AG04449 (cell line): ENCODE data around the gene FBXL16.
A peak's percentile ranks its signal among the peaks of the same experiment; 100 is the strongest.
"Not testable (repeated sequence)": the region's sequence is repeated elsewhere in the genome, so short reads cannot be mapped to it uniquely, and the experiment has no call there.

Source experiments
- CTCF ChIA-PET: fragments of 350-600 bp; formaldehyde crosslinking; extraction: SDS; loops from one replicate; lab custom pipeline; 2021; ENCODE audit warnings: antibody characterized with exemption; lab: Yijun Ruan, JAX
- POLR2A ChIA-PET: fragments of 400-600, 350-600 bp; formaldehyde crosslinking; extraction: SDS; loops from one replicate; lab custom pipeline; 2020; ENCODE audit warnings: antibody characterized with exemption, inconsistent platforms; lab: Yijun Ruan, JAX
- DNase-seq: peaks from one replicate; pipeline ENCODE4 v3.0.0-alpha.2; 2010; ENCODE audit warnings: low read depth, low spot score
- H3K4me3 ChIP-seq: 2 replicates; pipeline ENCODE4 v1.5.1; 2011; ENCODE audit warnings: low read depth, mild to moderate bottlenecking, control low read depth, low read length
- TF ChIP-seq, protein P1 (sequence below): IDR thresholded peaks from one replicate; pipeline ENCODE4 v1.5.1; 2011; ENCODE audit warnings: mild to moderate bottlenecking, moderate library complexity, low read length, control low read depth, inconsistent platforms; ENCODE audit not compliant: insufficient read depth; ENCODE audit errors: missing control alignments

FBXL16 gene

DNA sequence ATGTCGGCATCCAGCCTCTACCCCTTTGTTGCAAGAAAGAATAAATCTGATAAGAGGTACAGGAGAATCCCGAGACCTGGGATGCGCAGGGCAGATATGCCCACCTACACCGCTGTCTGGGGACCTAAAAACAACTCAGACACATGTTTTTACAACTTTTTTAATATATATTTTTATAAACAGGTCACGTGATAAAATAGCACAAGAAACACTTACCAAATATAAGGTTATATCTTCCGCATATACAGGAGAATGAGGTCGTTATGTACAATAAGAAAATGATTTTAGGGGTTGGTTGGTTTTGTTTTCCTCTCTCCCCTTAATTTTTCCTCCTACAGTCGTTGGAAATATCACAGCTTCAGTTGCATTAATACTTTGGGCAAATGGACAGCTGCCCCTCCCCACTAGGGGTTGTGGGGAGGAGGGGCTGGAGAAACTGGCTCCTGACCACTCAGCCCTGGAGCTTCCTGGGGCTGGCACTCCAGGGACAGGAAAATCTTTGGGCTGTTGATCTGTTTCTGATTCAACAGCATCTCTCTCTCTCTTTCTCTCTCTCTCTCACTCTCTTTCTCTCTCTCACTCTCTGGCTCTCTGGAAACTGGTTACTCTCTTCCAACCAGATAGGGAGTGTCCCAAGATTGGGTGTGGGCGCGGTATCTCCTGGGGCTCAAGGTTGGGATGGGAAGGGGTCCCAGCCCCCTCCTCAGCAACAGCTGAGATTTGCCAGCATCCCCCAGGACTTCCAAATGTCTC lies 13.1 kb downstream of the FBXL16 start:
- TF ChIP-seq, protein P1, sequence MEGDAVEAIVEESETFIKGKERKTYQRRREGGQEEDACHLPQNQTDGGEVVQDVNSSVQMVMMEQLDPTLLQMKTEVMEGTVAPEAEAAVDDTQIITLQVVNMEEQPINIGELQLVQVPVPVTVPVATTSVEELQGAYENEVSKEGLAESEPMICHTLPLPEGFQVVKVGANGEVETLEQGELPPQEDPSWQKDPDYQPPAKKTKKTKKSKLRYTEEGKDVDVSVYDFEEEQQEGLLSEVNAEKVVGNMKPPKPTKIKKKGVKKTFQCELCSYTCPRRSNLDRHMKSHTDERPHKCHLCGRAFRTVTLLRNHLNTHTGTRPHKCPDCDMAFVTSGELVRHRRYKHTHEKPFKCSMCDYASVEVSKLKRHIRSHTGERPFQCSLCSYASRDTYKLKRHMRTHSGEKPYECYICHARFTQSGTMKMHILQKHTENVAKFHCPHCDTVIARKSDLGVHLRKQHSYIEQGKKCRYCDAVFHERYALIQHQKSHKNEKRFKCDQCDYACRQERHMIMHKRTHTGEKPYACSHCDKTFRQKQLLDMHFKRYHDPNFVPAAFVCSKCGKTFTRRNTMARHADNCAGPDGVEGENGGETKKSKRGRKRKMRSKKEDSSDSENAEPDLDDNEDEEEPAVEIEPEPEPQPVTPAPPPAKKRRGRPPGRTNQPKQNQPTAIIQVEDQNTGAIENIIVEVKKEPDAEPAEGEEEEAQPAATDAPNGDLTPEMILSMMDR, result no peak
- POLR2A ChIA-PET, result interaction anchor here (0.7 to 1.1 kb wide), 2 partner anchors 12 to 1057 kb away, joined by 3 read pairs; no protein-coding TSS in a partner anchor
- no peak overlapping the region for H3K4me3 ChIP-seq
- CTCF ChIA-PET, result interaction anchor here (1.3 kb wide), 1 partner anchor 9 kb away, joined by 4 read pairs; no protein-coding TSS in a partner anchor
- no peak for DNase-seq

DNA sequence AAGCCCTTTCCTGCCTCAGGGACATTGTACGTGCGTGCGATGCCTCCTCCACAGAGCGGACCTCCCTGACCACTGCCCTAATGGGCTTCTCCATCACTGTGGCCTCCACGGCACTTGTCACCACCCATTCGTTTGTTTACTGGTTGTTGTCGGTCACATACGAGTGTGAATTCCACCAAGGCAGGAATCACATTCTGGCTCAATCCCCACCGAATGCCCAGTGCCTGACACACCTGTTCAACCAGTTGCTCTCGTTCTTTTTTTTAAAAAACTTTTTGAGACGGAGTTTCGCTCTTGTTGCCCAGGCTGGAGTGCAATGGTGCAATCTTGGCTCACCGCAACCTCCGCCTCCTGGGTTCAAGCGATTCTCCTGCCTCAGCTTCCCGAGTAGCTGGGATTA lies 14.4 kb downstream of the FBXL16 start:
- POLR2A ChIA-PET, DNase-seq, H3K4me3 ChIP-seq, CTCF ChIA-PET: not testable (repeated sequence)

DNA sequence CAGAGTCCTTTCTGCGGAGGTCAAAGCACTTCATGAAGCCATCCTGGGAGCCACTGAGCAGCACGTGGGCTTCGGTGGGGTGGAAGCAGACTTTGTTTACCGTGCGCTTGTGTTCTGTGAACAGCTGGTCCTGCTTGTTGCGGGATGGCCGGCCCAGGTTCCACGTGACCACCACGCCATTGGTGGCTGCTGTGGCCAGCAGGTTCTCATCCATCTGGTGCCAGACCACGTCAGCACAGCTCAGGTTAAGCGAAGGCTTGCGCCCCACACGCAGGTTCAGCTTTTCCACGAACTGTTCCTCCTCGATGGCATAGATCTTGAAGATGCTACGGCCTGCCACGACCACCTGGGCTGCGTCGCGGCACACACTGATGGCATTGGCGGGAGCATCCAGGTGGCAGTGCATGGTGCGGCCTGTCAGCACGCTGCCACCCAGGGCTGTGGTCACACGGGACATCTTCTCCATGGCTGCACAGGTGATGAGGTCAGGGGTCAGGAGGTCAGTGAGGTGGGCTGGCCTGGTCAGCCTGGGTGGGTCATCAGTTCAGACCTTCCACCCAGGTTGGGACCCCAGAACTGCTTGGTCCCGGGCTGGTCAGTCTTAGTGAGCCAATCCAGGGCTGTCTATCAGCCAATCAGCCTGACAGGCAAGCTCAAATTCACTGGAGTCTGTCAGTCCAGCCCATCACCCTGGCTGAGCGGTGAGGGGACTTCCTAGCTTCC lies 16.3 kb downstream of the FBXL16 start:
- TF ChIP-seq, protein P1, result no peak
- ChIA-PET CTCF (interaction anchor here (0.9 to 3.9 kb wide), 5 partner anchors 21 to 110 kb away, joined by 3 to 18 read pairs (median 4); partner anchors contain the start of gene CIAO3), POLR2A (interaction anchor here (1.7 kb wide), 1 partner anchor 8 kb away, joined by 9 read pairs; the partner anchor contains the start of gene STUB1)
- DNase-seq, result no peak
- H3K4me3 ChIP-seq, result peak overlapping the region; percentile 82

DNA sequence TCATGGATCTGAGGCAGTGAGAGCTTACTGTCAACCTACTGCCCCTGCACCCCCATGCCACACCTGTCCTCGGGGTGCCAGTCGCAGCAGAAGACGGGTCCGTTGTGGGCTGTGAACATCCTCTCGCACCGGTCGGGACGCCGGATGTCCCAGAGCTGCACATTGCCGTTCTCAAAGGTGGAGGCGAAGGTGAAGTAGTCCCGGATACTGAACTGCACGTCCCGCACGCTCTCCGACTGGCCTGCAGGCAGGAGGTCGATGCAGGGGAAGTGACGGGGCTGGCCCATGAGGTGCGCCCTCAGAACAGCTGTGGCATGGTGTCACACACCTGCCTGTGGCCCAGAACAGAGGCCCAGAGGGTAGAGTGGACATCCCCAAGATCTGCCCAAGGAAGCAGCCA lies 18.1 kb downstream of the FBXL16 start:
- no peak overlapping the region for H3K4me3 ChIP-seq
- ChIA-PET CTCF (interaction anchor here (1.0 to 3.9 kb wide), 3 partner anchors 10 to 25 kb away, joined by 3 to 18 read pairs (median 3); no protein-coding TSS in a partner anchor), POLR2A (no interaction called here)
- TF ChIP-seq, protein P1, result no peak
- DNase-seq, result no peak

DNA sequence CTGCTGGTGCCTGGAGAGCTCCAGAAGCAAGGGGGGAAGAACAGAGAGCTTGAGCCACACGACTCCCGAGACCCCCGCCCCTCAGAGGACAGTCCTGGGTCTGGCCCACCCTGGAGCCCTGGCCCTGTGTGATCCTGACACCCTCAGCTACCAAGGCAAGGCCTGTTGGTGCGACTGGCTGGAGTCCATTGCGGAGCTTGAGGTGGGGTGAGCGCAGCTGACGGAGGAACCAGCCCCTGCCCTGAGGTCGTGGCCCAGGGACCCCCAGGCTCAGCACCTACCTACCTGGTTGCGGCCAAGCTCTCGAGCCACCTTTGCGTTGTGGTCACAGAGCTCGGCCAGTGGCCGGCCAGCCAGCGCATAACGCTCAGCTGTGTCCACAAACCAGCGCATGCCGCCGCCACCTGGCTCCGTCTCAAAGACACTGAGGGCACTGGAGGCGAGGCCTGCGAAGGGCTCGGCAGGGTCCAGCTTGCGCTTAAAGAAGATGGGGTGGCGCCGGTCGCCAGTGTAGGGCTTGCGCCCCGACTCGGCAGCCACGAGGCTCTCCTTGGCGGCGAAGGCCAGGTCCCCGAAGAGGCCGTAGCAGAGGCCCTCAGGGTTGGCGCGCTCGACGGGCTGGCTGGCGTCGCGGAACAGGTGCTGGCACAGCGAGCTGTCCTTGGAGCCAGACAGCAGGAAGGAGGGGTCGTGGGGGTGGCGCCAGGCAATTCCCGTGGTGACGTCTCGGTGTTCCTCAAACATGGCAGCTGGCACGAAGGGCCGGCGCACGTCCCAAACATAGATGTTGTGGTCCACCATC lies 18.9 kb downstream of the FBXL16 start:
- ChIA-PET CTCF (interaction anchor here (1.2 to 1.5 kb wide), 3 partner anchors 11 to 29 kb away, joined by 5 to 8 read pairs (median 5); partner anchors contain the start of genes RHBDL1 and RHOT2), POLR2A (interaction anchor here (1.4 kb wide), 1 partner anchor 34 kb away, joined by 5 read pairs; the partner anchor contains the start of gene ANTKMT)
- no peak overlapping the region for H3K4me3 ChIP-seq
- DNase-seq, result no peak
- TF ChIP-seq, protein P1, result no peak

DNA sequence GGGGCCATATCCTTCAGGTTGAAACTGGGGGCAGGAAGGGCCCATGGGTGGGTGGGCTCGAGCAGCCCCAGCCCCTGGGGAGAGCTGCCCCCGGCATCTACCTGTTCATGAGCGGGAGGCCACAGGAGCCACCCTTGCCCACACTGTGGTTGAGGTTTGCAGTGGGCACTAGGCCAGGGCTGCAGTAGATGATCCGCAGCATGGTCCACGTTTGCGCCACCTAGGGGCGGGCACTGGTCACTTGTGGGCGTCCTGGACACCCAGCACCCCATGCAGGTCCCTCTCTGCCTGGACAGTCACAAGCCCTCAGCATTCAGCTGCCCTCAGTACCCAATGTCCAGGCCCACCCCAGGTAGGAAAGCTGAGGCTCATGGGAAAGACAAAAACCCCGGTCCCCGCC lies 19.6 kb downstream of the FBXL16 start:
- H3K4me3 ChIP-seq, result no peak overlapping the region
- CTCF ChIA-PET, result interaction anchor here (1.2 to 1.5 kb wide), 3 partner anchors 10 to 30 kb away, joined by 5 to 8 read pairs (median 5); partner anchors contain the start of genes RHBDL1 and RHOT2
- POLR2A ChIA-PET, result interaction anchor here (1.4 kb wide), 1 partner anchor 35 kb away, joined by 5 read pairs; the partner anchor contains the start of gene ANTKMT
- no peak for DNase-seq
- TF ChIP-seq, protein P1, result peak; percentile 49
